ENCODE data around the gene DGKG.

DGKG gene

GRCh38 chr3:186141790-186142189 is 220.2 kb downstream of the DGKG start:
- DNase-seq (ENCODE audit: low spot score) = no peak

GRCh38 chr3:186138272-186138981 is 223.6 kb downstream of the DGKG start:
- no peak for DNase-seq (ENCODE audit: low spot score)

GRCh38 chr3:186137051-186137685 is 224.9 kb downstream of the DGKG start:
- DNase-seq (ENCODE audit: low spot score) = no peak

DNA sequence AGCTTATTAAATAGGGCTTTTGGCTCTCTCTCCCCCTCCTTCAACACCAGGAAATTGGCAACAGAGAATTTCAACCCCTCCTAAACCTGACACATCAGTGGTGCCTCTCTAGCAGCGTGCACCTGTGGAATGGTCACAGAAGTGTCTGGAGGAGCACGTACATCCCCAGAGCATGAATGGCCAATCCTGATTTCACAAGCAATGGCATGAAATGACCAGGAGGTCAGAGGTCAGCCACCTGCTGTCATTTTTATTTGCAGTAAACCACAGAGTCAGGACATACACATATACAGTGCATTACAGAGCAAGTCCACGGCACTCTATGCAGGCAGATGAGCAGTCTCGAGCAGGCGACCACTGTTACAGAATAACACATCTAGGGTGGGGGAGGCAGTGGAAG is 228.1 kb downstream of the DGKG start:
- no peak for DNase-seq (ENCODE audit: low spot score)

- DNase-seq (ENCODE audit: low spot score) = no peak
Observed at GRCh38 chr3:186132487-186132886, 229.5 kb downstream of the DGKG start.

DNA sequence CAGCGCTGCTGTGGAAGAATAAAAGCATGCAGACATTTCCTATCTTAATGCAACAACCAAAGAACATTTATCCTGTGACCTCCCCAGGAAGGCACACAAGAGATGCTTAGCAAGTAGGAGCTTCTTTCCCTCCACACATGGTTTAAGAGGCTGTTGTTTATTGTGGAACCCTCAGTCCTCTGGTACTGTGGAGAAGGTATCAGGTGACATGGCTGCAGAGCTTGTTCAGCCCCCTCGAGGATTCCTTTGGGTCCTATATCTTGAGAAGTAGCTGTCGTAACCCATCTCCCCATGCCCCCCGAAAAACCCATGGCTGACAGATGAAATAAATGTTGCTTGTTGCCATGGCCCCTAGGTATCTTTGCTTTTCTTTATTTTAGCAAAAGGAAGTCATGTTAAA is 232.8 kb downstream of the DGKG start:
- DNase-seq (ENCODE audit: low spot score) = no peak

- DNase-seq (ENCODE audit: low spot score) = no peak
Observed at GRCh38 chr3:186128158-186128557, 233.9 kb downstream of the DGKG start.

DNA sequence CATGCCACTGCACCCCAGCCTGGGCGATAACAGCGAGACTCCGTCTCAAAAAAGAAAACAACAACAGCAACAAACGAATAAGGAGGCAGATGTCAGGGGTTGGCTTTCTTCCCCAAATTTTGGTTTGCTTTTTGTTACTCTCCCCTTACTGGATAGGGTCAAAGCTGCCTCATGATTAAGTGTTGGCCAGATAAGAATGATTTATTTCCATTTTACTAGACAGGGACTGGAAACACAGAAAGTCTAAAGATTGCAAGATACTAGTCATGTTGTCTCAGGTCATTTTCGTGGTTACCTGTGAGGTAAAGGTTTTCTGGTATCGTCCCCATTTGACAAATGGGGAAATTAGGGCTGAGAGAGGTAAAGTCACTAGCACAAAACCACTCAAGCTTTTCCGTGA is 234.6 kb downstream of the DGKG start:
- no peak for DNase-seq (ENCODE audit: low spot score)

GRCh38 chr3:186125118-186125517 is 236.9 kb downstream of the DGKG start:
- no peak for DNase-seq (ENCODE audit: low spot score)

GRCh38 chr3:186124592-186124991 is 237.4 kb downstream of the DGKG start:
- DNase-seq (ENCODE audit: low spot score) = peak; percentile 62

DNA sequence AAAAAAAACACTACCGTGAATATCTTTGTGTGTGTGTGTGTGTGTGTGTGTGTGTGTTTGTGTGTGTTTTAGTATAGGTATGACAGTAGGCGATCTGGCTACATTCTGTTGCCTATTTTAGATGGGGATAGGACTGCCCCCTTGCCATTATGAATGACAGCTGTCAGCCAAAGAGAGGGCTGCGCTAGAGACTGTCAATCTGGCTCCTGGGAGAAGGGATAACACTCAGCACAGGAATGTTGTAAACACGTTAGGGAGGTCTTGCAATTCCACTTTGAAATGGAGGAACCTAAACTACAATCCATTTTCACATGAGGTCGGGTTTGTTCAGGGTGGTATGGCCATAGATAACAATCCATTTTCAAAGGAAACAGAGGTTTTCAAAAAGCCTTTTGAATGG is 239.0 kb downstream of the DGKG start:
- no peak for DNase-seq (ENCODE audit: low spot score)

GRCh38 chr3:186121968-186122367 is 240.1 kb downstream of the DGKG start:
- DNase-seq (ENCODE audit: low spot score) = peak; percentile 52

GRCh38 chr3:186121278-186121677 is 240.8 kb downstream of the DGKG start:
- no peak for DNase-seq (ENCODE audit: low spot score)

GRCh38 chr3:186119499-186119898 is 242.5 kb downstream of the DGKG start:
- DNase-seq (ENCODE audit: low spot score) = no peak

DNA sequence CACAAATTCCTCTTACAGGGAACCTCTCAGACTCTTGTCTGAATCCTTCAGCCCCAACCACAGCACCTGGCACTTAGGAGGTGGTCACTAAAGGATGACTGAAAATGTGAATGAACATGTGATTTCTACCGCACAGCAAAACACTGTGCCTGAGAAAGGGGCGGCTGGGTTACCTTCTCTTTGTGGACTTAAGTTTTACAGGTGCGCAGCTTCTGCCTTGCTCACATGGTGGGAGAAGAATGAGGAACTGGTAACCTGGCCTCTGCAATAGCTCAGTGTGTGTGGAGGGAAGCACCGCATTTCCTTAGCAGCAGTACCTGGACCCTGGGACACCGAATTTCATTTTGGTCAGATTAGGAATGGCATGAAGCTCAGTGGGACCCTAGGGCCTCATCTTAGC is 243.3 kb downstream of the DGKG start:
- DNase-seq (ENCODE audit: low spot score) = no peak

- no peak for DNase-seq (ENCODE audit: low spot score)
Observed at GRCh38 chr3:186117521-186118134, 244.4 kb downstream of the DGKG start.

DNA sequence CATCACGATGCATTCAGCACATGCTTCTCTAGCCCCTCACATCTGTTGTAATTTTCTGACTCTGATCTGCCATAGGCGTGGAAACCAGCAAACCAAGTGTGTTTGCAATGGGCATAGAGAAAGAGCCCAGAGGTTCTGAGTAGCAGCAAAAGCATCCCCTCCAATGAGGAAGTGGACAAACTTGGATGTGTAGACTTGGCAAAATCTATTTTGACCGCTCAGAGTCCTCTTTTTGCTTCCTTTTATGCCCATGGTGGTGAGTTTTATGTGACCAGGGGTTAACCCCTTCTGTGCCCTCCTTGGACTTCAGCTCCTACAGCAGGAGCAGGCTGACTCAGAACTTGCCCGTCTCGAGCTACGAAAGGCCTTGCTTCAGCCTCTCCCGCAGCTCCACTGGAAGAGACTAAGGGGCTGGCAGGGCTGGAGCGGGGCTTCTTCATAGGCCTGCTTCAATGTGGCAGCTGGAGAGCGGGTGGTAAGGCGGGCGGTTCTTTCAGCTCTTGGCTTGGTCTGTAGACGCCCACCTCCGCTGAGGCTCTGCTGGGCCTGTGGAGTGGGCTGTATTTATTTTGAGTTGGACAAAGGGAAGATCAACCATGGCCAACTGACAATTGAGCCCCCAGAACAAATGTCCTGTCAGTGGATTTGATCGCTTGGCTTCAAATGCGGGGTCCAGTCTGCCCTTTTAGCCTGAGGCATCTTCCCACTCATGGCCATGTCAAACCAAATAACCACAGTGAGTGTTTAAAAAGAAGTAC is 246.6 kb downstream of the DGKG start:
- DNase-seq (ENCODE audit: low spot score) = no peak

DNA sequence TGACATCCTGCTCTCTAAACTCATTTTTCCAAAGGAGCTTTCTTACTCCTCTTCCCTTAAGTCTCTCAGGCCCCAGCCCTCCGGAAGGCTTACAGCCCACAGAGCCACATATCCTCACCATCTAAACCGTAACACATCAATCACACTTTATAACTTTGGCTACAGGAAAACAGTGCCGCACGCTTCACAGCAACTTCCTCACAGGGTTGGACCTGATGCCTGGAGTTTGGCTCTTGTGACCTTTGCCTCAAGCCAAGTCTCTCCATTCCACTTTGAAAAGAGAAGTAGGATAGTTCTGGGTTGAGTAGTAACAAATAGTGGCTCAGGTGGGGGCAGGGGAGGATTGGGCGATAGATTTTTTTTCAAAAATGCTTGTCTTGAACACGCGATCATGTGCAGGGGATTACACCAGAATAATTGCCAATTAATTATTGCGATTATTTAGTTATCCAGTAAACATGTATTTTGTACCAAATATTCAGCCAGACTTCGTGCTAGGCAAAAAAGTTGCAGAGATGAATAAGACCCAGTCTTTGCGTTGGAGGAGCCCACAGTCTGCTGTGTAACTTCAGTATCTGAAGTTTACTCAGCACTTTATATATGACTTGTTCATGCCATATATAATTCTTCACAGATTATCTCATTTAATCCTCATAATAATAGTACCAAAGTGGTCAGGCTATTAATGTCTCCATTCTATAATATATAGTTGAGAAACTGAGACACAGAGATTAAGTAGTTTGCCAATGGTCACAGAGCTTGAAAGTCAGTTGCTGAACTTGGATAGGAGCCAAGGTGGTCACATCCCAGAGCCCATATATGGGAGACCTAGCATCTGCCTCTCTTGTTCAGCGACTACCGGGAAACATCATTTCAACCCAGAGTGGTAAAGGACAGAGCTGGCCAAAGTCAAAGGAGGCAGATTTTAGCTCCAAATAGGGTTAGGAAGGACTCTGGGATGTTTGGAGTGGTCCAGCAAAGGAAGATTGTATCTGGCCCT is 250.8 kb downstream of the DGKG start:
- DNase-seq (ENCODE audit: low spot score) = no peak

- DNase-seq (ENCODE audit: low spot score) = peak; percentile 27
Observed at GRCh38 chr3:186109897-186110803, 251.9 kb downstream of the DGKG start.

Data from kidney tubule cell (primary cell).